ENCODE results near the gene FAM169A. TPM values are rescaled to one million over a fixed set of nuclear protein-coding genes. Genes with fewer than 3 reads are reported as not detected.

Gene FAM169A
- total and polyA plus RNA-seq, 8 donors, result under 0.01 to 11.2 (median 0.35) TPM; not detected in 1

DNA sequence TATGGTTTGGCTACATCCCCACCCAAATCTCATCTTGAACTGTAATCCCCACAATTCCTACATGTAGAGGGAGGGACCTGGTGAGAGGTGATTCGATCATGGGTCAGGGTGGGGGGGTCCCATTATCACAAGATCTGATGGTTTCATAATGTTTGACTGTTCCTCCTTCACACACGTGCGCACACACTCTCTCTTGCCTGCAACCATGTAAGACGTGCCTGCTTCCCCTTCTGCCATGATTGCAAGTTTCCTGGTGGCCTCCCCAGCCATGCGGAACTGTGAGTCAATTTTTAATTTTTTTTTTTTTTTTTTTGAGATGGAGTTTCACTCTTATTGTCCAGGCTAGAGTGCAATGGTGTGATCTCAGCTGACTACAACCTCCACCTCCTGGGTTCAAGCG is 27.0 kb downstream of the FAM169A start:
- H3K36me3 ChIP-seq, result no peaks in the 10 kb centered on the region
- no peaks in the 10 kb centered on the region for H3K4me1 ChIP-seq
- no peak for DNase-seq
- TF ChIP-seq POLR2AphosphoS5 (IDR thresholded peaks at IDR 0.05), result no peak
- TF ChIP-seq POLR2A (IDR thresholded peaks at IDR 0.05), result no peak
- TF ChIP-seq EP300 (IDR thresholded peaks at IDR 0.05), result no peak
- no peaks in the 10 kb centered on the region for H3K27me3 ChIP-seq
- intact Hi-C loops (cut with DNase I; ENCODE audit: low total_unique reads), result no loop called here
- H3K9me3 ChIP-seq, result no peaks in the 10 kb centered on the region
- 85 to 95% (median 91%) methylated on average over 6 of the region's 6 CpGs for WGBS, 5 donors
- H3K27ac ChIP-seq, result no peak overlapping the region
- H3K4me3 ChIP-seq, result no peak overlapping the region

DNA sequence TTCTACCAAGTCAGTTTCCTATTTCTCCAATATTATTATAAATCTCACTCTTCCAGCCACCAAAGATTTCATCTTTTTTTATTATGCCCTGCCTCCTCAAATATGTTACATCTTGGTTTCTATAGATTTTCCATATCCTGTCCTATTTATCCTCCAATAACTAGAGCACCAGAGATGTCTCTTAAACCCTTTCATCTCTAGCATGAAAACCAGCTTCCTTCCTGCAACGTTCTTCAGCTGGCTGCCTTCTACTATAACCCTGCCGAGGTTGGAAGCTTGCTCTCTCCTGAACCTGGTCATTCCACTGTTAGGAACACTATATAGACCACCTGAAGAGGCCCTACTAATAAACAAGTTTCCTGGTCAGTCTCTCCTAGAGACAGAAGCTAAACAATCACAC is 27.9 kb downstream of the FAM169A start:
- Histone ChIP-seq H3K4me3 (no peak overlapping the region), H3K36me3 (no peaks in the 10 kb centered on the region), H3K27ac (no peak overlapping the region), H3K27me3 (no peaks in the 10 kb centered on the region), H3K4me1 (no peaks in the 10 kb centered on the region), H3K9me3 (no peaks in the 10 kb centered on the region)
- DNase-seq, result no peak
- intact Hi-C loops (cut with DNase I; ENCODE audit: low total_unique reads), result no loop called here
- WGBS, 5 donors, result 66 to 88% (median 73%) methylated on average over 2 of the region's 2 CpGs
- TF ChIP-seq EP300 (IDR thresholded peaks at IDR 0.05) (no peak), POLR2AphosphoS5 (IDR thresholded peaks at IDR 0.05) (no peak), POLR2A (IDR thresholded peaks at IDR 0.05) (no peak)
- TF ChIP-seq, protein P1, sequence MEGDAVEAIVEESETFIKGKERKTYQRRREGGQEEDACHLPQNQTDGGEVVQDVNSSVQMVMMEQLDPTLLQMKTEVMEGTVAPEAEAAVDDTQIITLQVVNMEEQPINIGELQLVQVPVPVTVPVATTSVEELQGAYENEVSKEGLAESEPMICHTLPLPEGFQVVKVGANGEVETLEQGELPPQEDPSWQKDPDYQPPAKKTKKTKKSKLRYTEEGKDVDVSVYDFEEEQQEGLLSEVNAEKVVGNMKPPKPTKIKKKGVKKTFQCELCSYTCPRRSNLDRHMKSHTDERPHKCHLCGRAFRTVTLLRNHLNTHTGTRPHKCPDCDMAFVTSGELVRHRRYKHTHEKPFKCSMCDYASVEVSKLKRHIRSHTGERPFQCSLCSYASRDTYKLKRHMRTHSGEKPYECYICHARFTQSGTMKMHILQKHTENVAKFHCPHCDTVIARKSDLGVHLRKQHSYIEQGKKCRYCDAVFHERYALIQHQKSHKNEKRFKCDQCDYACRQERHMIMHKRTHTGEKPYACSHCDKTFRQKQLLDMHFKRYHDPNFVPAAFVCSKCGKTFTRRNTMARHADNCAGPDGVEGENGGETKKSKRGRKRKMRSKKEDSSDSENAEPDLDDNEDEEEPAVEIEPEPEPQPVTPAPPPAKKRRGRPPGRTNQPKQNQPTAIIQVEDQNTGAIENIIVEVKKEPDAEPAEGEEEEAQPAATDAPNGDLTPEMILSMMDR (IDR thresholded peaks at IDR 0.05), result no peak

DNA sequence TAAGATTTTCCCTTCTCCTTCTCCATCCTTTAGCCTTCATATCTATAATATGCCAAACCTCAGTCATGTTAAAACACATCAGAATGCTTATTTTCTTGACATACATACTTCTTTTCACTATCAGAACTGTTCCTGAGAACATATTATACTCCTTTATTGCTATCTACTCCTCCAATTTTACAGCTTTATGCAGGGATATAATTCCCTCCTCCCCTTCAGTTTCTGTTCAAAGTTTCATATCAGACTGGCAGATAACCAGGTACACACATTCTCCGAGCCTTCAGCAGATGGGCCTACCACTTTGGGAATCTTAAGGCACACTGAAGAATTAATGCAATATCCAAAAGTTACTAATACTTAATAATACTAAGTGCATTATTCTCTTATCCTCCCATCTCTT is 29.1 kb downstream of the FAM169A start:
- H3K9me3 ChIP-seq, result no peaks in the 10 kb centered on the region
- no peaks in the 10 kb centered on the region for H3K27me3 ChIP-seq
- no peaks in the 10 kb centered on the region for H3K4me1 ChIP-seq
- intact Hi-C loops (cut with DNase I; ENCODE audit: low total_unique reads), result no loop called here
- no peak overlapping the region for H3K27ac ChIP-seq
- 41 to 69% (median 45%) methylated on average over 1 of the region's 1 CpG for WGBS, 5 donors
- H3K4me3 ChIP-seq, result no peak overlapping the region
- no peaks in the 10 kb centered on the region for H3K36me3 ChIP-seq
- DNase-seq, result no peak
- no peak for TF ChIP-seq EP300 (IDR thresholded peaks at IDR 0.05)
- TF ChIP-seq, protein P1 (IDR thresholded peaks at IDR 0.05), result no peak

DNA sequence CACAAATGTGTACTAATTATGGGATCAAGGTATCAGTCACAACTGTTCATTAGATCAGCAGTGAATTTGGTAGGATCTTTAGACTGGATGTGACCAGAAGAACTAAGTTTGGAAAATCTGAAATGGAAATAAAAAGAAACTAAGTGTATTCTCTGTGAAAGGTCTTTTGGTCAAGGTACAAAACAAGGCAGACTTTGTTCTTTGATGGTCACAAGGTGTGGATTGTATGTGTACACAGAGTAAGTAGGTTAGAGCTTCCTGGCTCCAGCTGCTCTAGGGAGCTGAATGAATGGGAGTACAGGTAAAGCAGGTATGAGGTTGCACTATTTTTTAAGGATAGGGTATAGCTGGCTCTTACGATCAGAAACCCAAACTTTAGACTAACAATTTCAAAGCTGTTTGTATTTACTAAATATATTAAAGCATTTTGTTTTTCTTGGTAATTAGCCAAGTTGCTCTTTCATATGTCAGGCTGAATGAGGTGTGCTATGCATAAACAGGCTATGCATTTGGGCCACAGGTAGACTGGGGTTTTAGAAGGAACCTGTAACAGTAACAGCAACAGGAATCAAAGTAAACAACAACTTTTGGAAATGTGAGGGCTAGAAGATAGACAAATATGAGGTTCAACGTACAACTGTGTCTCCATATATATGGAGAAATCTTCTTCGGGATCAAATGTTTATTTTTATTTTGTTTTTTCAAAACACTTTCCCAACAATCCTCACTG is 32.5 kb downstream of the FAM169A start:
- no peaks in the 10 kb centered on the region for H3K36me3 ChIP-seq
- intact Hi-C loops (cut with DNase I; ENCODE audit: low total_unique reads), result no loop called here
- no peaks in the 10 kb centered on the region for H3K4me1 ChIP-seq
- H3K27me3 ChIP-seq, result no peaks in the 10 kb centered on the region
- 65 to 85% (median 68%) methylated on average over 3 of the region's 3 CpGs for WGBS, 5 donors
- H3K27ac ChIP-seq, result no peak overlapping the region
- no peak overlapping the region for H3K4me3 ChIP-seq
- no peaks in the 10 kb centered on the region for H3K9me3 ChIP-seq
- TF ChIP-seq, protein P1 (IDR thresholded peaks at IDR 0.05), result no peak
- peak in 1 of 3 donors; percentile 30 for TF ChIP-seq POLR2AphosphoS5 (IDR thresholded peaks at IDR 0.05)
- DNase-seq, result peak in 1 of 2 donors; percentile 85

DNA sequence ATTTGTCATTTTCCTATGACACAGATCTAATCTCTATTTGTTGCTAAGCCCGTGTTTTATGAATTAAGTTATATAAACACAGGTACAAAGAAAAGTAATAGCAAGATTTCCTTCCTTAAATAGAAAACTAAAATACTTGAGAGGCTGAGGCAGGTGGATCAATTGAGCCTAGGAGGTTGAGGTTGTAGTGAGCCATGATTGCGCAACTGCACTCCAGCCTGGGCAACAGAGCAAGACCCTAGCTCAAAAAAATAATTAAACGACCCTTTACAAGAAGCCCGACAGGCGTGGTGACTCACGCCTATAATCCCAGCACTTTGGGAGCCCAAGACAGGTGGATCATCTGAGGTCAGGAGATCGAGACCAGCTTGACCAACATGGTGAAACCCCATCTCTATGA is 36.8 kb downstream of the FAM169A start:
- Histone ChIP-seq H3K27me3 (no peaks in the 10 kb centered on the region), H3K9me3 (no peaks in the 10 kb centered on the region), H3K4me3 (no peak overlapping the region), H3K36me3 (no peaks in the 10 kb centered on the region), H3K4me1 (no peaks in the 10 kb centered on the region), H3K27ac (no peak overlapping the region)
- WGBS, 5 donors, result 84 to 94% (median 89%) methylated on average over 7 of the region's 7 CpGs
- no peak for TF ChIP-seq POLR2A (IDR thresholded peaks at IDR 0.05)
- TF ChIP-seq EP300 (IDR thresholded peaks at IDR 0.05), result no peak
- DNase-seq, result no peak
- intact Hi-C loops (cut with DNase I; ENCODE audit: low total_unique reads), result no loop called here
